H1 (cell line): ENCODE data around the gene LSR. TPM values are rescaled to one million over a fixed set of nuclear protein-coding genes. Genes with fewer than 3 reads are reported as not detected.

Source experiments
- CBX5 ChIP-seq: fragments of 300-800, 300-1000 bp; sonication (generic); IDR thresholded peaks from 2 replicates; pipeline ENCODE4 v1.7.1; 2016; ENCODE audit warnings: antibody characterized with exemption, low read length, low read depth
- CEBPB ChIP-seq: IDR thresholded peaks from 2 replicates; pipeline ENCODE4 v1.6.1; 2012; ENCODE audit warnings: low read depth, low read length
- CHD1 ChIP-seq: IDR thresholded peaks from 2 replicates; pipeline ENCODE4 v1.6.1; 2012; ENCODE audit warnings: low read depth, low read length, improper control_type of control experiment
- CHD2 ChIP-seq: IDR thresholded peaks from 2 replicates; pipeline ENCODE4 v1.6.1; 2012; ENCODE audit warnings: low read length, improper control_type of control experiment
- CHD7 ChIP-seq: fragments of 300-600 bp; sonication (generic); IDR thresholded peaks from 2 replicates; pipeline ENCODE4 v1.7.1; 2012; ENCODE audit warnings: low read length, moderate library complexity, mild to moderate bottlenecking, inconsistent platforms; ENCODE audit not compliant: insufficient replicate concordance
- MAFK ChIP-seq: IDR thresholded peaks from 2 replicates; pipeline ENCODE4 v1.6.1; 2012; ENCODE audit warnings: low read depth, mild to moderate bottlenecking, improper control_type of control experiment, low read length
- RNF2 ChIP-seq: fragments of 200-900, 300-1000 bp; sonication (generic); IDR thresholded peaks from 2 replicates; pipeline ENCODE4 v1.7.1; 2016; ENCODE audit warnings: borderline replicate concordance, low read depth, mild to moderate bottlenecking, antibody characterized with exemption, low read length; ENCODE audit not compliant: poor library complexity, severe bottlenecking; ENCODE audit errors: missing control alignments
- SAP30 ChIP-seq: fragments of 300-600 bp; sonication (generic); IDR thresholded peaks from 2 replicates; pipeline ENCODE4 v1.7.1; 2012; ENCODE audit warnings: low read length, moderate library complexity, mild to moderate bottlenecking, inconsistent platforms; ENCODE audit not compliant: insufficient read depth, insufficient replicate concordance
- TEAD4 ChIP-seq: IDR thresholded peaks from 2 replicates; pipeline ENCODE4 v1.6.1; 2012; ENCODE audit warnings: low read depth, low read length, inconsistent platforms, mixed read lengths
- polyA plus RNA-seq, 7 experiments: library from polyadenylated mRNA; depleted of rRNA in 3 of 7; stranded (reverse) in 5 of 7; unstranded in 2 of 7; fragments of >200 nt in 5 of 7; fragments of 200-250 nt in 2 of 7; gene quantifications; 1 replicate in 5 of 7; 2 replicates in 1 of 7; 4 replicates in 1 of 7; pipeline versions ENCODE4 v1.2.1 to v1.2.3, GENCODE V29; 2011 to 2013; ENCODE audit warnings: missing spikeins in 2 of 7, mixed read lengths in 2 of 7
- total RNA-seq: library from RNA; stranded (reverse); fragmentation: NEBNext Ultra II Directional; extraction: Animal tissue kit (Norgen Biotek cat#: 25700); gene quantifications from 2 replicates; pipeline ENCODE4 v1.2.1, GENCODE V29; 2021

Gene LSR
- total and polyA plus RNA-seq, 2 of the 8 experiments (the other 6 are each of a cell fraction or from before 2014, with no cell fraction given): 159 to 186 TPM

DNA sequence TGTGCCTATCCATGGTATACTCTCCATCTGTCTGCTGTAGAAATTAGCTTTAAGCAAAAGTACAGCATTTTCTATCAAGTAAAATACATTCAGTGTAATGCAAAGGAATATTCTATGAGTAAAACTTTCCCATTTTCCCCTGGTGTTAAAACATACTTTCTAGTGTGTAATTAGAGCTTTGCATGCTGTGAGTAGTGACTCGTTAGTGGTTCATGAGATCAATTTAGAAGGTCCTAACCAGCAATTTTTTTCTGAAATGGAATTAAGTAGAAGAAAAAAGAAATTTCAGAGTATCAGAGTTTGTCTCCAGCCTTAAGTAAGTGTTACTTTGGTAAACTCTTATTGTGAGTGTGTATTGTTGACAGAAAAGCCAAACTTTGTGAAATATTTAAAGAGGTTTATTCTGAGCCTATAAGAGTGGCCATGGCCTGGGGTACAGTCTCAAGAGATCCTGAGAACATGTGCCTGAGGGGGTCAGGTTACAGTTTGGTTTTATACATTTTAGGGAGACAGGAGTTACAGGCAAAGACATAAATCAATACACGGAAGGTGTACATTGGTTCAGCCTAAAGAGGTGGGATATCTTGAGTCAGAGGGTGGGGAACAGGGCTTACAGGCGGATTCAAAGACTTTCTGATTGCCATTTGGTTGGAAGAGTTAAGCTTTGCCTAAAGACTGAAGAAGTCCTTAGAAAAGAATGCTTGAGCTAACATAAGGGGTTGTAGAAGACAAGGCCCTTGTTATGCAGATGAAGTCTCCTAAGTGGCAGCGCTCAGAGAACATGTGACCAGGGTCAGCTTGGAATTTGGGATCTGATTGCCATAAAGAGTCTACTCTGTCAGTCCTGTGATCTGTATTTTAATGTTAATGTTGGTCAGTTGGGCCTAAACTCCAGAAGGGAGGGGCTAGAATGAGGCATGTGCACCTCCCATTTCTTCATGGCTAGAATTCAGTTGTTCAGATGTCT is 45.8 kb upstream of the LSR start (continued):
- no peak for TF ChIP-seq RNF2
- peak; percentile 87 for TF ChIP-seq TEAD4
- no peak for TF ChIP-seq CEBPB
- no peak for TF ChIP-seq MAFK
- TF ChIP-seq CHD2: no peak
- TF ChIP-seq SAP30: no peak
- TF ChIP-seq CHD7: no peak
- no peak for TF ChIP-seq CBX5
- TF ChIP-seq CHD1: no peak
